Measurements from ENCODE around the gene AVEN.

Gene AVEN

GRCh38 chr15:33902043-33902442 is 137.0 kb downstream of the AVEN start:
- Histone ChIP-seq H3K4me2 (ENCODE audit: low read depth, low read length) (no peak overlapping the region), H3K27me3 (replicated peaks; ENCODE audit: insufficient read depth, low read length) (no peaks in the 10 kb centered on the region), H3K9me2 (replicated peaks; ENCODE audit: insufficient read depth, low read length) (no peaks in the 10 kb centered on the region), H3K9me3 (replicated peaks; ENCODE audit: insufficient read depth, low read length) (no peaks in the 10 kb centered on the region), H4K20me1 (ENCODE audit: insufficient read depth, low read length) (no peaks in the 10 kb centered on the region), H3F3A (ENCODE audit: insufficient read depth, low read length) (no peaks in the 10 kb centered on the region), H3K36me3 (replicated peaks; ENCODE audit: insufficient read depth, low read length) (no peaks in the 10 kb centered on the region), H3K4me1 (ENCODE audit: low read length) (no peaks in the 10 kb centered on the region), H3K9ac (ENCODE audit: low read length) (no peak overlapping the region), H3K4me3 (ENCODE audit: low read length) (no peak overlapping the region), H3K79me2 (ENCODE audit: low read length) (no peaks in the 10 kb centered on the region), H3K27ac (ENCODE audit: low read length) (no peak overlapping the region), H2AFZ (ENCODE audit: low read length) (no peak overlapping the region)
- DNase-seq, result no peak
- no peak for TF ChIP-seq EZH2phosphoT487 (IDR thresholded peaks at IDR 0.05; ENCODE audit: low read length)
- no peak for TF ChIP-seq EZH2 (optimal IDR thresholded peaks at IDR 0.05; ENCODE audit: low read depth, low read length)
- TF ChIP-seq CTCF (IDR thresholded peaks at IDR 0.05; ENCODE audit: low read length), result no peak

GRCh38 chr15:33894193-33894592 is 144.8 kb downstream of the AVEN start:
- H3K4me2 ChIP-seq (ENCODE audit: low read depth, low read length), result peak overlapping the region; percentile 42; the same call in 1 of the 2 replicates
- H3K79me2 ChIP-seq (ENCODE audit: low read length), result no peaks in the 10 kb centered on the region
- no peaks in the 10 kb centered on the region for H4K20me1 ChIP-seq (ENCODE audit: insufficient read depth, low read length)
- peaks cover 7% of the 10 kb centered on the region for H3F3A ChIP-seq (ENCODE audit: insufficient read depth, low read length)
- H3K9ac ChIP-seq (ENCODE audit: low read length), result peak overlapping the region; percentile 55
- no peaks in the 10 kb centered on the region for H3K36me3 ChIP-seq (replicated peaks; ENCODE audit: insufficient read depth, low read length)
- no peaks in the 10 kb centered on the region for H3K9me3 ChIP-seq (replicated peaks; ENCODE audit: insufficient read depth, low read length)
- no peaks in the 10 kb centered on the region for H3K9me2 ChIP-seq (replicated peaks; ENCODE audit: insufficient read depth, low read length)
- TF ChIP-seq EZH2phosphoT487 (IDR thresholded peaks at IDR 0.05; ENCODE audit: low read length) (no peak), EZH2 (optimal IDR thresholded peaks at IDR 0.05; ENCODE audit: low read depth, low read length) (no peak), CTCF (IDR thresholded peaks at IDR 0.05; ENCODE audit: low read length) (no peak)
- H2AFZ ChIP-seq (ENCODE audit: low read length), result peak overlapping the region; percentile 19
- DNase-seq, result peak; percentile 84
- H3K27ac ChIP-seq (ENCODE audit: low read length), result peak overlapping the region; percentile 72
- peaks cover 11% of the 10 kb centered on the region for H3K4me1 ChIP-seq (ENCODE audit: low read length)
- H3K4me3 ChIP-seq (ENCODE audit: low read length), result peak overlapping the region; percentile 42
- no peaks in the 10 kb centered on the region for H3K27me3 ChIP-seq (replicated peaks; ENCODE audit: insufficient read depth, low read length)

GRCh38 chr15:33888176-33888575 is 150.8 kb downstream of the AVEN start:
- H3K9me2 ChIP-seq (replicated peaks; ENCODE audit: insufficient read depth, low read length), result no peaks in the 10 kb centered on the region
- no peaks in the 10 kb centered on the region for H3K27me3 ChIP-seq (replicated peaks; ENCODE audit: insufficient read depth, low read length)
- no peaks in the 10 kb centered on the region for H4K20me1 ChIP-seq (ENCODE audit: insufficient read depth, low read length)
- no peak overlapping the region for H3K9ac ChIP-seq (ENCODE audit: low read length)
- no peaks in the 10 kb centered on the region for H3F3A ChIP-seq (ENCODE audit: insufficient read depth, low read length)
- DNase-seq, result no peak
- no peak overlapping the region for H2AFZ ChIP-seq (ENCODE audit: low read length)
- H3K79me2 ChIP-seq (ENCODE audit: low read length), result no peaks in the 10 kb centered on the region
- no peaks in the 10 kb centered on the region for H3K9me3 ChIP-seq (replicated peaks; ENCODE audit: insufficient read depth, low read length)
- no peaks in the 10 kb centered on the region for H3K36me3 ChIP-seq (replicated peaks; ENCODE audit: insufficient read depth, low read length)
- H3K4me2 ChIP-seq (ENCODE audit: low read depth, low read length), result no peak overlapping the region
- peaks cover under 1% of the 10 kb centered on the region; the same call in 1 of the 2 replicates for H3K4me1 ChIP-seq (ENCODE audit: low read length)
- no peak overlapping the region for H3K27ac ChIP-seq (ENCODE audit: low read length)
- no peak overlapping the region for H3K4me3 ChIP-seq (ENCODE audit: low read length)
- TF ChIP-seq CTCF (IDR thresholded peaks at IDR 0.05; ENCODE audit: low read length) (no peak), EZH2phosphoT487 (IDR thresholded peaks at IDR 0.05; ENCODE audit: low read length) (no peak), EZH2 (optimal IDR thresholded peaks at IDR 0.05; ENCODE audit: low read depth, low read length) (no peak)
